K562 (cell line): ENCODE results near the gene NCAPD2. TPM values are rescaled to one million over a fixed set of nuclear protein-coding genes. Genes with fewer than 3 reads are reported as not detected.
A peak's percentile ranks its signal among the peaks of the same experiment; 100 is the strongest.

Experiments
- ATAC-seq: fragments of 200-7000 bp; cut with Tn5 transposase; 3 replicates; pipeline ENCODE4 v1.9.1; 2020; ENCODE audit warnings: moderate library complexity
- BruUV-seq: library from RNA; stranded (reverse); fragments of 400-500 nt; replicated peaks from 2 replicates; lab custom pipeline; 2021; lab: Mats Ljungman, UMichigan
- CTCF ChIA-PET: fragments of 300-600 bp; formaldehyde crosslinking; extraction: SDS; loops from one replicate; lab custom pipeline; 2021; ENCODE audit warnings: low intra/inter-chr PET ratio; lab: Yijun Ruan, JAX
- POLR2A ChIA-PET: fragments of 300-600, 350-650 bp; sonication (Branson Sonifier 250); formaldehyde crosslinking; extraction: SDS; loops from one replicate; lab custom pipeline; 2021; ENCODE audit warnings: antibody characterized with exemption, inconsistent platforms; lab: Yijun Ruan, JAX
- DNase-seq, 4 experiments: peaks; one replicate each; pipeline versions ENCODE4 v3.0.0 to v3.0.0-alpha.2; 2011 to 2018; ENCODE audit warnings: low spot score in 3 of 4, mixed read lengths in 3 of 4; ENCODE audit errors: extremely low read depth in 1 of 4
- FAIRE-seq: peaks from 2 replicates; lab custom pipeline; 2011; peaks lifted over from hg19 to GRCh38; lab: Jason Lieb, UNC
- H2AFZ ChIP-seq: 2 replicates; pipeline ENCODE4 v1.6.0; 2011; ENCODE audit warnings: low read depth, low read length, control low read depth, inconsistent platforms
- H3K27ac ChIP-seq: fragments of 200-600 bp; 3 replicates; pipeline ENCODE4 v1.8.0; 2011; ENCODE audit warnings: low read depth, mild to moderate bottlenecking, control low read depth, inconsistent platforms, low read length, moderate library complexity, mixed read lengths; ENCODE audit errors: extremely low read depth
- H3K27me3 ChIP-seq, 2 experiments: fragments of 300-600 bp in 1 of 2; 2 replicates in 1 of 2; 3 replicates in 1 of 2; pipeline versions ENCODE4 v1.6.0 to v1.8.0; 2011; ENCODE audit warnings: inconsistent platforms in 2 of 2, low read length in 2 of 2, mild to moderate bottlenecking in 1 of 2, mixed read lengths in 1 of 2, moderate library complexity in 1 of 2; ENCODE audit not compliant: control insufficient read depth in 2 of 2, insufficient read depth in 2 of 2
- H3K36me3 ChIP-seq: fragments of 300-600 bp; 3 replicates; pipeline ENCODE4 v1.8.0; 2011; ENCODE audit warnings: mild to moderate bottlenecking, low read length, inconsistent platforms; ENCODE audit not compliant: control insufficient read depth, insufficient read depth
- H3K4me1 ChIP-seq, 2 experiments: fragments of 200-600 bp in 1 of 2; replicated peaks in 1 of 2; 2 replicates in 1 of 2; 3 replicates in 1 of 2; pipeline versions ENCODE4 v1.5.1 to v1.8.0; 2011; ENCODE audit warnings: inconsistent platforms in 2 of 2, low read length in 2 of 2, mild to moderate bottlenecking in 1 of 2, mixed read lengths in 1 of 2, moderate library complexity in 1 of 2; ENCODE audit not compliant: control insufficient read depth in 2 of 2, insufficient read depth in 2 of 2
- H3K4me2 ChIP-seq: 2 replicates; pipeline ENCODE4 v1.6.1; 2011; ENCODE audit warnings: low read length, control low read depth, inconsistent platforms, mixed read lengths; ENCODE audit not compliant: insufficient read depth
- H3K4me3 ChIP-seq: fragments of 200-600 bp; sonication (generic), shearing (Covaris generic); 2 replicates; pipeline ENCODE4 v1.5.1; 2016; ENCODE audit warnings: control low read depth, inconsistent platforms
- H3K79me2 ChIP-seq: fragments of 200-600 bp; 3 replicates; pipeline ENCODE4 v1.8.0; 2011; ENCODE audit warnings: low read length, inconsistent platforms; ENCODE audit not compliant: control insufficient read depth, insufficient read depth
- H3K9ac ChIP-seq, 2 experiments: 2 replicates each; pipeline versions ENCODE4 v1.6.0 to v1.6.1; 2011; ENCODE audit warnings: low read depth in 2 of 2, low read length in 2 of 2, control low read depth in 1 of 2, inconsistent platforms in 1 of 2, mild to moderate bottlenecking in 1 of 2, mixed read lengths in 1 of 2; ENCODE audit not compliant: insufficient read depth in 1 of 2
- H3K9me1 ChIP-seq: one replicate; pipeline ENCODE4 v1.6.0; 2011; ENCODE audit warnings: inconsistent platforms, mild to moderate bottlenecking, low read length, moderate library complexity; ENCODE audit not compliant: control insufficient read depth, insufficient read depth
- H3K9me3 ChIP-seq: replicated peaks from 2 replicates; pipeline ENCODE4 v1.5.1; 2011; ENCODE audit warnings: low read depth, low read length, inconsistent platforms; ENCODE audit not compliant: control insufficient read depth, insufficient read depth
- H4K20me1 ChIP-seq: replicated peaks from 2 replicates; pipeline ENCODE4 v1.6.1; 2011; ENCODE audit warnings: low read length, inconsistent platforms, mixed read lengths; ENCODE audit not compliant: control insufficient read depth, insufficient read depth
- CSDE1 ChIP-seq, 2 experiments: fragments of 450-650 bp; IDR thresholded peaks; 2 replicates each; pipeline ENCODE4 v1.6.1; 2016; ENCODE audit warnings: mild to moderate bottlenecking in 1 of 2
- E2F1 ChIP-seq: sonication (generic); formaldehyde crosslinking; IDR thresholded peaks from 2 replicates; pipeline ENCODE4 v1.8.1; 2023; ENCODE audit warnings: mild to moderate bottlenecking, missing genetic modification reagents, moderate library complexity
- FUS ChIP-seq: fragments of 200-400 bp; formaldehyde crosslinking; optimal IDR thresholded peaks from 2 replicates; pipeline ENCODE3; 2017; ENCODE audit warnings: low read depth, low read length
- HNRNPUL1 ChIP-seq: fragments of 200-400 bp; formaldehyde crosslinking; IDR thresholded peaks from 2 replicates; pipeline ENCODE4 v1.6.1; 2017; ENCODE audit warnings: low read length
- KDM4B ChIP-seq, 2 experiments: fragments of 450-650 bp in 1 of 2; sonication (generic) in 1 of 2; IDR thresholded peaks; 2 replicates each; pipeline ENCODE4 v1.6.1; 2016 to 2017; ENCODE audit warnings: borderline replicate concordance in 2 of 2, antibody characterized with exemption in 1 of 2, low read depth in 1 of 2, mild to moderate bottlenecking in 1 of 2
- PYGO2 ChIP-seq: fragments of 450-650 bp; IDR thresholded peaks from 2 replicates; pipeline ENCODE4 v1.6.1; 2016; ENCODE audit warnings: mild to moderate bottlenecking, missing genetic modification characterization, moderate library complexity, missing compliant biosample characterization
- RNF2 ChIP-seq: sonication (generic); IDR thresholded peaks from 2 replicates; pipeline ENCODE4 v1.6.1; 2016
- SETDB1 ChIP-seq: IDR thresholded peaks from one replicate; pipeline ENCODE4 v1.6.1; 2012; ENCODE audit warnings: low read length, control low read depth, inconsistent platforms
- STAT6 ChIP-seq: sonication (generic); formaldehyde crosslinking; IDR thresholded peaks from 2 replicates; pipeline ENCODE4 v1.8.1; 2023; ENCODE audit warnings: mild to moderate bottlenecking, missing genetic modification reagents
- USF2 ChIP-seq: sonication (generic); formaldehyde crosslinking; IDR thresholded peaks from 2 replicates; pipeline ENCODE4 v1.5.0; 2020; ENCODE audit warnings: missing genetic modification reagents
- XRCC3 ChIP-seq: fragments of 450-650 bp; IDR thresholded peaks from 2 replicates; pipeline ENCODE4 v1.6.1; 2017; ENCODE audit warnings: mild to moderate bottlenecking, moderate library complexity
- ZNF121 ChIP-seq: sonication (generic); formaldehyde crosslinking; conservative IDR thresholded peaks from 2 replicates; pipeline ENCODE4 v1.8.0; 2022; ENCODE audit warnings: missing genetic modification reagents
- ZNF695 ChIP-seq: fragments of 450-650 bp; formaldehyde crosslinking; IDR thresholded peaks from 2 replicates; pipeline ENCODE4 v1.4.0; 2020; ENCODE audit warnings: mild to moderate bottlenecking, moderate library complexity
- WGBS: fragments of 100-300 bp; shearing (Covaris generic); methylation state at CpG from one replicate; pipeline ENCODE4 v1.1.6; 2016; ENCODE audit warnings: low coverage, mixed read lengths; ENCODE audit not compliant: insufficient coverage; ENCODE audit errors: missing lambda C conversion rate; 5-methylcytosine and 5-hydroxymethylcytosine counted together
- in situ Hi-C: fragments of 300-500 bp; cut with MboI; formaldehyde crosslinking; loops from 4 replicates; pipeline ENCODE4 v1.15.0; 2018; ENCODE audit warnings: inconsistent platforms, mixed read lengths
- intact Hi-C: fragments of 100-400 bp; cut with micrococcal nuclease; formaldehyde crosslinking; loops from 2 replicates; pipeline ENCODE4 v1.14.2; 2022
- polyA plus RNA-seq, 8 experiments: library from polyadenylated mRNA; depleted of rRNA in 4 of 8; stranded (reverse) in 5 of 8; unstranded in 3 of 8; fragments of >200 nt; fragmentation: Nextera tagmentation in 2 of 8; fragmentation: Illumina TruSeq in 1 of 8; extraction: Ambion mirVana in 2 of 8; extraction: Trizol in 1 of 8; gene quantifications; 2 replicates each; pipeline versions ENCODE4 v1.2.1 to v1.2.3, GENCODE V29; 2011 to 2014; ENCODE audit warnings: inconsistent platforms in 1 of 8, missing spikeins in 1 of 8
- total RNA-seq, 7 experiments: library from RNA; depleted of rRNA in 6 of 7; stranded (reverse); fragments of >200 nt in 6 of 7; fragmentation: Illumina TruSeq in 2 of 7; extraction: Trizol in 2 of 7; gene quantifications; 2 replicates each; pipeline versions ENCODE4 v1.2.1 to v1.2.3, GENCODE V29; 2011 to 2021; ENCODE audit warnings: low replicate concordance in 1 of 7

NCAPD2 gene
- total and polyA plus RNA-seq, 9 of the 15 experiments (the other 6 are each of a cell fraction or from before 2014, with no cell fraction given) = 16.9 to 93.7 (median 68.3) TPM

DNA sequence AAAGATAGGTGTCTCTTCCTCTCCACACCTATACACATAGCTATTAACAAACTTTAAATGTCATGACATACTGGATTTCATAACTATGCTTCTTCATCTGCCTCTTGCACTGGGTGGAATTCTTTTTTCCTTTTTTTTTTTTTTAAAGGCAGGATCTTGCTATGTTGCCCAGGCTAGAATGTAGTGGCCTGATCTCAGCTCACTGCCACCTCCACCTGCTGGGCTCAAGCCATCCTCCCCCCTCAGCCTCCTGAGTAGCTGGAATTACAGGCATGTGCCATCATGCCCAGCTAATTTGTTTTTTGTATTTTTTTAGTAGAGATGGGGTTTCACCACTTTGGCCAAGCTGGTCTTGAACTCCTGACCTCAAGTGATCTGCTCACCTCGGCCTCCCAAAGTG, 5.7 kb upstream of the NCAPD2 start:
- Histone ChIP-seq H3K27me3 (no peaks in the 10 kb centered on the region), H3K4me2 (no peak overlapping the region), H3K36me3 (peaks cover 7% of the 10 kb centered on the region; the same call in 2 of the 3 replicates)
- intact Hi-C loops = no loop called here
- no peak for ATAC-seq
- no TSS peak for BruUV-seq
- no peak for FAIRE-seq
- 0% methylated on average over 1 of the region's 1 CpG for WGBS
- CTCF ChIA-PET = no interaction called here
- TF ChIP-seq ZNF121 (CRISPR knock-in tag) (peak; percentile 55), KDM4B (IDR thresholded peaks at IDR 0.05; ENCODE audit: borderline replicate concordance in 2 of 2, low read depth in 1 of 2) (no peak)
- TF ChIP-seq, all 486 proteins: peak for 1
- in situ Hi-C loops = no loop called here
- DNase-seq = no peak
- no peaks in the 10 kb centered on the region for H4K20me1 ChIP-seq
- peaks cover 0 to 4% of the 10 kb centered on the region in 2 experiments; a peak in 1 of 5 replicates for H3K4me1 ChIP-seq
- no peak overlapping the region for H3K27ac ChIP-seq
- H3K79me2 ChIP-seq = peaks cover 10% of the 10 kb centered on the region
- H3K9me1 ChIP-seq = no peaks in the 10 kb centered on the region
- POLR2A ChIA-PET = interaction anchor here (0.5 to 0.7 kb wide), 2 partner anchors 18 to 38 kb away, joined by 3 read pairs; no protein-coding TSS in a partner anchor
- no peak overlapping the region for H2AFZ ChIP-seq
- H3K4me3 ChIP-seq = no peak overlapping the region
- H3K9me3 ChIP-seq = no peaks in the 10 kb centered on the region
- H3K9ac ChIP-seq = no peak overlapping the region

GRCh38 chr12:6489449-6489848, 4.5 kb upstream of the NCAPD2 start:
- POLR2A ChIA-PET = no interaction called here
- H2AFZ ChIP-seq = no peak overlapping the region
- H3K4me1 ChIP-seq = peaks cover 0 to 4% of the 10 kb centered on the region in 2 experiments; a peak in 1 of 5 replicates
- intact Hi-C loops = no loop called here
- peaks cover 15% of the 10 kb centered on the region for H3K79me2 ChIP-seq
- CTCF ChIA-PET = no interaction called here
- ATAC-seq (no peak), DNase-seq (no peak), FAIRE-seq (no peak)
- no peak overlapping the region for H3K4me2 ChIP-seq
- in situ Hi-C loops = no loop called here
- peaks cover 7% of the 10 kb centered on the region; the same call in 2 of the 3 replicates for H3K36me3 ChIP-seq
- no peak overlapping the region for H3K9ac ChIP-seq
- H3K9me3 ChIP-seq = no peaks in the 10 kb centered on the region
- H3K27ac ChIP-seq = no peak overlapping the region
- H4K20me1 ChIP-seq = no peaks in the 10 kb centered on the region
- WGBS = 17% methylated on average over 1 of the region's 4 CpGs
- H3K9me1 ChIP-seq = no peaks in the 10 kb centered on the region
- H3K4me3 ChIP-seq = no peak overlapping the region
- no peaks in the 10 kb centered on the region for H3K27me3 ChIP-seq
- no TSS peak for BruUV-seq
- TF ChIP-seq SETDB1 (no peak), STAT6 (CRISPR knock-in tag) (no peak), PYGO2 (no peak), RNF2 (no peak), FUS (no peak), XRCC3 (no peak), ZNF695 (CRISPR knock-in tag) (no peak), USF2 (CRISPR knock-in tag) (no peak), E2F1 (CRISPR knock-in tag) (no peak), CSDE1 (IDR thresholded peaks at IDR 0.05) (no peak), HNRNPUL1 (no peak)
